G401.6 (cell line): ENCODE measurements around the gene FHL3.
"Not testable (repeated sequence)": the region's sequence is repeated elsewhere in the genome, so short reads cannot be mapped to it uniquely, and the experiment has no call there.

Experiments used
- FAIRE-seq: peaks from 2 replicates; lab custom pipeline; 2012; peaks lifted over from hg19 to GRCh38; lab: Jason Lieb, UNC

FHL3 gene

DNA sequence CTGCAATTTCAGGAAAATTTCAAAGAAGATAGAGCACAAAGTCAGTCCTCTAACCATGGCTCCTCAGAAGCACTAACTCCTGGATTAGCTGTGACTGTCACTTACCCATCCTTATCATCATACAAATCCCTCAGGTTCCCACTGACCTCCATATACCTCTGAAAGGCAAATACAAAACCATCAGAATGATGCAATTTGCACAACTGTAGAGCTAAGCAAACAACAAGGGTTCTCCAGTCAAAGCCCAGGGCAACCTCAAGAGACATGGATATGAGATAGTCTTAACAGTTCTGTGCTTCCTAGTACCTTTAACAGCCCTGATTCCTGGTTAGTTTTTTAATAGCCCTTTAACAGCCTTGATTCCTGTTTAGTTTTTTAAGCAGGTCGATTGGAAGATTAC, 17.6 kb downstream of the FHL3 start:
- FAIRE-seq, result no peak

DNA sequence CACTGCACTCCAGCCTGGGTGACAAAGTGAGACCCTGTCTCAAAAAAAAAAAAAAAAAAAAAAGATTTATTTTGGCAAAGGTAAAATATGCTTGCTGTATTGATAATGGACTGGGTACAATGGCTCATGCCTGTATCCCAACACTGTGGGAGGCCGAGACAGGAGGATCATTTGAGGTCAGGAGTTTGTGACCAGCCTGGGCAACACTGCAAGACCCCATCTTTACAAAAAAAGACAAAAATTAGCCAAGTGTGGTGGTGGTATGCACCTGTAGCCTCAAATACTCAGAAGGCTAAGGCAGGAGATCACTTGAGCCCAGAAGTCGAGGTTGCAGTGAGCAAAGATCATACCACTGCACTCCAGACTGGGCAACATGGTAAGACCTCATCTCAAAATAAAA, 21.8 kb downstream of the FHL3 start:
- FAIRE-seq, result no peak

DNA sequence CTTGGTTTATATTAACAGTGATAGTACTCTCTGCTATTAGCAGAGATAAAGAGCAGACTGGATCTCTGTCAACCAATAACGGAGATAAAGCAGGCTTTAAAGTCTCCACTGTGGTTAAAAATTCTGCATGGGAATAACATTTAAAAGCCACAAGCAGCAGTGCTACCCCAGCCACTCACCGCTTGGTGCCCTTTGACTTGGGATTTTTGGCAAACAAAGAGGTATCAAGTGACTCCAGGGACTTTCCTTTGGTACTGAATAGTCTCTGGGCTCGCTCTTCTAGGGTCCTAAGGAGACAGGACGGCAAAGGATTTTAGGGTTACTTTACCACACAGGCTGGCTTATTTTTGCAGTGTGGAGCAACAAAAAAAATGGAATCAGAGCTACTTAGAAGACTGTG, 26.8 kb downstream of the FHL3 start:
- FAIRE-seq, result no peak

DNA sequence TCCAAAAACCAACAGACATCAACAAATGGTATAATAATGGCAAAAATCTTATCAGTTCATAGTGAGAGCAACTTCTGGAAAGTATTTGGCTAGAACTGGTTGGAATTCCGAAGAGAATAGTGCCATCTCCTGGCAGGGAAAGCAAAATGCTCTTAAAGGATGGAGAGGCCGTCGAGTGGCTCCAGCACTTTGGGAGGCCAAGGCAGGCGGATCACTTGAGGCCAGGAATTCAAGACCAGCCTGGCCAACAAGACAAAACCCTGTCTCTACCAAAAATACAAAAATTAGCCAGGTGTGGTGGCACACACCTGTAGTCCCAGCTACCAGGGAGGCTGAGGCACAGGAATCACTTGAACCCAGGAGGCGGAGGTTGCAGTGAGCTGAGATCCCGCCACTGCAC, 30.2 kb downstream of the FHL3 start:
- peak; percentile 87 for FAIRE-seq

DNA sequence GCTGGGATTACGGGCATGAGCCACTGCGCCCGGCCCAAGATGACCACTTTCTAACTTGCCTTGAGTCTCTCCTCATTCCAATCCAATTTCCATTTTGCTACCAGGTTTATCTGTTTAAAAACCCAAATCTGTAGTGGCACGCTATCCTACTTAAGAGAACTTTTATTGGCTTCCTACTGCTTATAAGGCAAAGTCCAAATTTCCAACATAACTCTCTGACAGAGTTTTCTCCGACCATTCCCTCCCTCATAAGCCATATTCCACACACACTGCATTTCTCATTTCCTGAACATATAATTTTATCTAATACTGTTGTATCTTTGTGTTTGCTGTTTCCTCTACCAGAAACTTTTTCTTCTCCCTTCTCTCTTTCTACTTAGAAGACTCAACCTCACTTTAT, 30.7 kb downstream of the FHL3 start:
- no peak for FAIRE-seq

DNA sequence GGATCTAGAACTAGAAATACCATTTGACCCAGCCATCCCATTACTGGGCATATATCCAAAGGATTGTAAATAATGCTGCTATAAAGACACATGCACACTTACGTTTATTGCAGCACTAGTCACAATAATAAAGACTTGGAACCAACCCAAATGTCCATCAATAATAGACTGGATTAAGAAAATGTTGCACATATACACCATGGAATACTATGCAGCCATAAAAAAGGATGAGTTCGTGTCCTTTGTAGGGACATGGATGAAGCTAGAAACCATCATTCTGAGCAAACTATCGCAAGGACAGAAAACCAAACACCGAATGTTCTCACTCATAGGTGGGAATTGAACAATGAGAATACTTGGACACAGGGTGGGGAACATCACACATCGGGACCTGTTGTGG, 31.6 kb downstream of the FHL3 start:
- FAIRE-seq, result not testable (repeated sequence)

DNA sequence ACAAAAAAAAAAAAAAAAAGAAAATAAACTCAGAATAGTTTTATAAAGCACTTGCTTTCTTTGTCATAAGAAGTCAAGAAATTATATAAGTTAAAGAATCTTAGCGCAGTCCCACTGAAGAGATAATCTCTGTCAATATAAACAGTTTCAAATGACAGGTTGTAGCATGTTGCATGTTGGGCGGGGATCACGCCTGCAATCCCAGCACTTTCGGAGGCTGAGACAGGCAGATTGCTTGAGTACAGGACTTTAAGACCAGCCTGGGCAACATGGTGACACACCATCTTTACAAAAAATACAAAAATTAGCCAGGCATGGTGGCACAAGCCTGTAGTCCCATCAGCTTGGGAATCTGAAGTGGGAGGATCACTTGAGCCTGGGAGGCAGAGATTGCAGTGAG, 40.0 kb downstream of the FHL3 start:
- FAIRE-seq, result no peak

DNA sequence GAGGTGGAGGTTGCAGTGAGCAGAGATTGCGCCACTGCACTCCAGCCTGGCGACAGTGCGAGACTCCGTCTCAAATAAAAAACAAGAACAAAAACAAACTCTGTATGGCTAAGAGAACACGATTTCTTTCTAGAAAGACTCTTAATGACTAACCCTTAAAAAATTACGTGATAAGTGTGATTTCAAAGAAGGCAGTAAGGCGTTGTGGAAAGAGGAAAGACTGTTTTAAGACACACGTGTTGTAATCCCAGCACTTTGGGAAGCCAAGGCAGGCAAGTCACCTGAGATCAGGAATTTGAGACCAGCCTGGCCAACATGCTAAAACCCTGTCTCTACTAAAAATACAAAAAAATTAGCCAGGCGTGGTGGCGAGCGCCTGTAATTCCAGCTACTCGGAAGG, 41.2 kb downstream of the FHL3 start:
- not testable (repeated sequence) for FAIRE-seq

DNA sequence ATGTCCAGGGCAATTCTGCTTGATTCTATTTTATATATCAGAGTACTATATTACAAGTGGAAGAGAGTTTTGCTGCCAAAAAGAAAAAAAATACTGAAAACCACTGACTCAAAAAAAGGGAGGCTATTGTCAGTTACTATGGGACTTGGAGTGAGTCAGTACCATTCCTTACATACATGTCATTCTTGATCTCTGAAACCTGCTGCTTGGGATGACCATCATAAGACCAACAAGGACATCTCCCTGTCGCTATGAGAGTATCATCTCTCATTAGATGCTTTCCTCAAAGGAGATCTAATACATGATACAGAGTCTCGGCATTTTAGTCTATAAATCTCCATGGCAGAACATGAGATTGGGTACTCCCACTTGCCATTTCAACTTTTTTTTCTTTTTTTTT, 46.6 kb downstream of the FHL3 start:
- no peak for FAIRE-seq

DNA sequence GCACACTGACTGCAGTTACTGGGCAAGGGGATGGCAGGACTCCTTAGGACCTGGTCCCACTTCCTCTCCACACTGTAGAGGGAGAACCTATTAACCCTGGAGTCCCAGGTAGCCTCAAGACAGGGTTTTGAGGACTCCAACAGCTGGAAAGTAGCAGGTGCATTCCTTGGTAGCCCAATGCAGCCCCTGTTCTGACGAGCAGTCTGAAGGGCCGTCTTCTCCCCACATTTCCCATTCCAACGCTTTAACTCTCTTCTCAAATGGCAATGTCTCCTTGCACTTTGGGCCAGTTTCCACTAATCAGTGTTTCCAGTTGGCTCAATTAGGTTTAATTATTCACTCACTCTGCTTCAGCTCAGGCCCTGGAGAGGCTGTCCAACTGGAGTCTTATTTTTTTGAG, 49.6 kb downstream of the FHL3 start:
- no peak for FAIRE-seq

DNA sequence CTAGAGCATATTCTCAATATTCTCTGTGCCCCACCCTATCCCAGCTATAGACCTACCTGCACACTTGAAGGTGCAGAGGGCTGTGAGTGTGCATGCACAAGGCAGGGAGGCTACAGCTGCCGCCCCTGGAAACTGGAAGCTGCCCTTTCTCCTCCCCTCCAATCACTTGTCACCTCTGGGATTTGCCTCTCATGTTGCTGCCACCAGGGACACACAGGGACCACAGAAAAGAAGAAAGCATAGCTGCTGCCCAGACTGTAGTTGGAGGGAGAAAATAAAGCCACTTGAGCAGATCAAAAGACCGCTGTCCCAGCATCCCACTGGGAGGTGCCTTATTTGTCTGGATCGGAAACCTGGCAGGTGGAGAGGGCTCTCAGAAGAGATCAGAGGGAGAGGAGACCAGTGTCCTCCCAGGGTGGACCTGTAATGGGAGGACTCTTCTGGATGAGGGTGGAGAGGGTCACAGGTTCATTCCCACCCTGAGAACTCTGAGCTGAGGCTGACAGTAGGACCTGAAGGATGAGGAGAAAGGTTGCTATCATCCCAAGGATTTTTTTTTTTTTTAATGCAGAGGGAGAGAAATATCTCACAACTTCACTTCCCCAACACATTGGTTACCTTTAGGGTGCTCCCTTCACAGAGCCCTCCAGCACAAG, 50.9 kb downstream of the FHL3 start:
- FAIRE-seq, result no peak

DNA sequence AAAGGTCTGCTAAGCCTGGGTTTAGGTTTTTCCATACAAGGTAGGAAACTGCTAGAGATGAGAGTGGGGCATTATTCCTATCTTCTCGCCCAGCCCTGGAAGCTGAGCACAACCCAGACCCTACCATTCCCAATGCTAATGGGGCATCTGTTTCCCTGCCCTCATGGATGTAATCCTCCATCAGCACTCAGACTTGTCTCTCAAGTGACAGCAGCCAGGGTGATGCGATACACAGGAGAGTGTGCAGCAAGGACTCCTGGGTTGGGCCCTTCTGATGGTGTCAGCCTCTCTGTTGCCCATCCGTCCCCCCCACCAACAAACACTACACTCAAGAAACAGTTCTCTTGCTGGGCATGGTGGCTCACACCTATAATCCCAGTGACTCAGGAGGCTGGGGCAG, 52.6 kb downstream of the FHL3 start:
- no peak for FAIRE-seq

DNA sequence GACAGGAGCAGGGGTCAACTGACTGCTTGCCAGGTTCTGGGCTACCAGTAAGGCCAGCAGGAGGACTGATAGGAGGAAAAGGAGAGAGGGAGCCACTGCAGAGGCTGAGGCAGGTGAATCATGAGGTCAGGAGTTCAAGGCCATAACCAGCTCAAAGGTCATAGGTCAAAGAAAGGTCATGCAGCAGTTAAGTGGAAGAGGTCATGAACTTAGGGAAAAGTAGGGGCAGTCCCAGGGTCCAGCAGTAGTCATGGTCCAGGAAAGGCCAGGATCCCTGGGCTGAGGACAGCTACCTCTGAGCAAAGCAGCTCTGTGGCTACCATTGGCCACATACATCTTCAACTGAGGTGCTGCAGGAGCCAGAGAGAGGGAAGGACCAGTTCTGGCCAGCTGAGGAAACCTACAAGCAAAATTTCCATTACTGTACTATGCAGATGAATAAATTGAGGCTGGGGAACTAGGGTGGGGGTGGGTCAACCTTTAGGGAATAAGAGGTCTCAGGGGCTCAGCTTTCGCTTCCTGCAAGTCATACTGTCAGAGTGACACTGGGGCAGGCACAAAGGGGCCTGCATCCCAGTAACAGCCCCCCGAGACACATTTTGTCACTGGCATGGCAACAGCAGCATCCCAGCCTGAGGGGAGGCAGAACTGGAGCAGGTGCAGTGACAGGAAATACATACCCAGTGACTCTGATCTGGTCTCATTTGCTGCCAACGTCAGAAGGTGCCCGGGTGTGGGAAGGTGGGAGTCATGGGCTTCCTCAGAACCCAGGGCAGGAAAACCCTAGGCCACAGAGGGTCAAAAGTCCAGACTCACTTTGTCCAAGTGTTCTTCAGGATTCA, 53.3 kb downstream of the FHL3 start:
- FAIRE-seq, result no peak

DNA sequence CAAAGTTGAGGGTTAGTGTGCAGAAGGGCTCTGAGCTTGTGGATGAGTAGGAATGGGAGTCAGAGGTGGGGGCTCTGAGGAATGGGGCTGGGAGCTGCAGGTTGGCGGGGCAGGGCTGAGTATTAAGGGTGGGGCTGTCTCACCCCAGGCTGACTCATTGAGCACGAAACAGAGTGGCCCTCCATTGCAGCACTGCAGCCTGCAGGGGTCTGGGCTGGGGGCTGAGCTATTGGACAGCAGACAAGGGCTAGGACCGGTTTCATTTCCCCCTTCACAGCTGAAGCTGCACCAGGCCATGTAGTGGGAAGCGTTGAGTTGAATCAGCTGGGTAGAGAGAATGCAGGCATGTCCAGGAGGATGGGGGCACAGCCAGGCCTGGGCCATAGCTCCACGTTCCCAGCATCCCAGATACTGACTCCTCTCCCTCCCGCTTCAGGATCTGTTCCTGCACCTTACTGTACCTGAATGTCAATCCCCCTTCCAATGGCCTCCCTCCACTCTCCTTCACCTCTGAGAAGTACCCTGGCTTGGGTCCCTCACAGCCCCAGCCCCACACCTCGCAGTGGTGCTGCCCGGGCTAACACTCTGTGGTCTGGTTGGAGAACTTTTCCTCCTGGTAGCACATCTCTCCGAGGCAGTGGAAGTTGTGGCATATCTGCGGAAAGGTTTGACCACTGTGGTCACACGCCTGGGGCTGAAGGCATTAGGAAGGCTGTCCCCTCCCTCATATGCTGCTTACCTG, 54.1 kb downstream of the FHL3 start:
- FAIRE-seq, result no peak

DNA sequence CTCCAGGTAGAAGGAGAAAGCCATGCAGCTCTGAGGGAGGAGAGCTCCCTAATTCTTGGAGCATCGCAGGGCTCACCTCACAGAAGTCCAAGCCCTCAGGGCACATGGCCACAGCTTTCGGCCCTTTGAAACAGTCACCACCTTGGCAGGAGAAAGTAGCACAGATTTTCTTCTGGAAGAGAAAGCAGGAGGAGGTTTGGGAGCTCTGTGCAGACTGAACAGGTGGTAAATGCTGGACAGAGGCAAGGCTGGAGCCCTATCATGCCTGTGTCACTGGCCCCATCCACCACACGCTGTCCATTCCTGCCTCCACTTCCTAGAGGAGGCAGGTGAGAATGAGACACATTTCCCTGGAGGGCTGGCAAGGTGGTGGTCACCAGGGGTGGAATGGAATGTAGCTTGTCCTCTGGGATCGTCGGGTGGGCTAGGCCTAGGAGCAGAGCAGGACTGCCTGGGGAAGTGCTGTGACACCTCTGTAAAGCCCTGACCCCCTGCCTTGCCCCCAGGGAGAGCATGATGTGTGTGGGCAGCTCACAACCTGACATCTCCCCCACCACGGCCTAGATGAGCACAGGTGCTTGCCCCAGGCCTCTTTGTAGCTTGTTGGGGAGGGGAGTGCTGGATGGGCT, 55.7 kb downstream of the FHL3 start:
- no peak for FAIRE-seq

DNA sequence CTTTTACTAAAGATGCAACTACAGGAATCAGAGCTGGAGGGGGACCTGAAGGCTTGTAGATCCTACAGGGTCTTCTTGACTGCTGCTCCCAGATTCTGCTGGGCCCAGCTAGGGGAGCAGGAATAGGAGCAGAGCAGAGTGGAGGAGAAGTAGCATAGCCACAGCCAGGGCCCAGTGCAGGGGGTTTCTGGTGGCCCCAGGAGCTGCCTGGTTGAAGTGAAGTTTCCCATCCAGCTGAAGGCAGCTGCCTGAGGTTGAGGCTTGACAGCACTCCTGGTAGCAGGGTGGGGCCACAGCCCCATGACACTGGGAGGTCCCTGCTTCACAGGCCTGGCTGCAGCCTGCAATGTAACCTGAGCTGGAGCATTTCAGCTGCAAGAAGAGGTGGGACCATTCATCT, 56.5 kb downstream of the FHL3 start:
- no peak for FAIRE-seq

DNA sequence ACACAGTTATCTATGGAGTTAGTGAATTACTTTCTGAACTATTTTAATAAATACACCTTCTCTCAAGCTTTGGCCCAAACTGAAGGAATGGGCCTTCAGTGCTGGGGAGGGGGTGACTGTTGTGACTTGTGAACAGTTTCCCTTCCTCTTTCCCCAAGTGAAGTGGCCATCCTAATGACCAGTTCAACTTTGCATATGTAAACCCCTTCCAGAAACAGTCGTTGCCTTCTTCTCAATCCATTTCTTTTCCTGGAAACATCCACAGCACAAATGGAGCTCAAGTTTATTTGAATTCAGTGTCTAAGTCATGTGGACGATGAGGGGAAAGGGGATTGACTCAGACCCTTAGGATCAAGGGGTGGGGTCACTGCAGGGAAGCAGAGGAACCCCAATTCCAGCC, 57.1 kb downstream of the FHL3 start:
- no peak for FAIRE-seq

DNA sequence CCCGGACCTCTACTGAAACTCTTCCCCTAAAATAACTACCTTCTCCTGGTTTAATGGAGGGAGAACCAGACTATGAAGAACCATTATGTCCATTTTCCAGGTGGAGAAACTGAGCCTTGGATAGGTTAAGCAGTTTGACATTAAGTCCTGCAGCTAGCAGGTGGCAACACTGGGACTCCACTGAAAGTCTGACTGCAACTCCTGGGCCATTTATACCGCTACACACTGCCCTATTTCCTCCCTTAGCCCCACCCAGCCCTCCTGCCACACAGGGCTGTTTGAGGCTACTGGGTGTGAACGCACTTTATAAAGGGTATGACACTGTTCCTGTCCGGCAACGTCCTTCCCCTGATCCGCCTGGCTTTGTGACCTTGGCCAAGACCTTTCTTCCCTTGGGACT, 58.0 kb downstream of the FHL3 start:
- no peak for FAIRE-seq
